ENCODE measurements around the gene TGM5. TPM values are rescaled to one million over a fixed set of nuclear protein-coding genes. Genes with fewer than 3 reads are reported as not detected.

The TGM5 gene
- total and polyA plus RNA-seq, 2 donors (not counting 3 experiments of a cell fraction or from before 2014, with no cell fraction given), result not detected

- ChIA-PET POLR2A (no interaction called here), CTCF (interaction anchor here (1.7 kb wide), 1 partner anchor 53 kb away, joined by 10 read pairs; no protein-coding TSS in a partner anchor)
- Histone ChIP-seq H3K9me3 (replicated peaks; ENCODE audit: control insufficient read depth, insufficient read depth, low read length) (no peaks in the 10 kb centered on the region), H3K36me3 (ENCODE audit: control insufficient read depth in 2 of 2, extremely low read depth in 1 of 2, insufficient read depth in 2 of 2, low read length in 2 of 2) (no peaks in the 10 kb centered on the region), H3K4me2 (ENCODE audit: insufficient read depth, low read length) (no peak overlapping the region), H3K9me1 (replicated peaks; ENCODE audit: control insufficient read depth, extremely low read depth, insufficient read depth, low read length) (no peaks in the 10 kb centered on the region), H3K4me3 (replicated peaks in 1 of 3; ENCODE audit: insufficient read depth in 1 of 3, low read depth in 1 of 3, low read length in 3 of 3) (no peak overlapping the region), H3K27ac (ENCODE audit: insufficient read depth, low read depth, low read length) (no peak overlapping the region), H3K4me1 (ENCODE audit: control insufficient read depth, extremely low read depth, insufficient read depth, low read length) (no peaks in the 10 kb centered on the region), H4K20me1 (replicated peaks; ENCODE audit: control insufficient read depth, extremely low read depth, insufficient read depth, low read length) (no peaks in the 10 kb centered on the region), H3K9ac (replicated peaks; ENCODE audit: extremely low read depth, insufficient read depth, low read length) (no peak overlapping the region), H3K27me3 (ENCODE audit: control insufficient read depth in 2 of 2, insufficient read depth in 2 of 2, low read length in 2 of 2) (peaks cover 0 to 6% of the 10 kb centered on the region in 2 experiments), H2AFZ (ENCODE audit: low read depth, low read length) (no peak overlapping the region), H3K79me2 (ENCODE audit: control insufficient read depth, insufficient read depth, low read length) (no peaks in the 10 kb centered on the region)
- BruUV-seq (replicated peaks), result no TSS peak
- no peak for TF ChIP-seq GATA2 (IDR thresholded peaks at IDR 0.05; ENCODE audit: insufficient read depth, insufficient read length, low read depth, low read length)
- TF ChIP-seq EZH2 (IDR thresholded peaks at IDR 0.05; ENCODE audit: borderline replicate concordance, low read depth, low read length, severe bottlenecking), result no peak
- TF ChIP-seq POLR2AphosphoS5 (IDR thresholded peaks at IDR 0.05; ENCODE audit: insufficient read depth, low read depth, low read length), result no peak
- TF ChIP-seq JUN (IDR thresholded peaks at IDR 0.05; ENCODE audit: borderline replicate concordance, insufficient read depth, insufficient read length, low read depth), result no peak
- no peak for TF ChIP-seq FOS (IDR thresholded peaks at IDR 0.05; ENCODE audit: borderline replicate concordance, insufficient read depth, low read length)
- TF ChIP-seq MYC (IDR thresholded peaks at IDR 0.05; ENCODE audit: low read depth, low read length), result no peak
- no peak for TF ChIP-seq POLR2A (IDR thresholded peaks at IDR 0.05; ENCODE audit: low read depth, low read length)
- no peak for TF ChIP-seq MAX (IDR thresholded peaks at IDR 0.05; ENCODE audit: insufficient read depth, insufficient read length)
- TF ChIP-seq CTCF (IDR thresholded peaks at IDR 0.05; ENCODE audit: extremely low read depth in 1 of 2, insufficient read depth in 1 of 2, low read depth in 1 of 2, low read length in 2 of 2), result no peak
- no peak for DNase-seq (ENCODE audit: low read depth, low spot score)
- intact Hi-C loops (cut with micrococcal nuclease) (no loop called here), dilution Hi-C loops (cut with MboI; ENCODE audit: extremely low pct_ligation_motif_present, low sequenced_read_pairs) (no loop called here)
- no peak for FAIRE-seq
Observed at GRCh38 chr15:43278869-43279268, 12.1 kb upstream of the TGM5 start.
